H9 (cell line): ENCODE measurements around the gene WDR43. TPM values are rescaled to one million over a fixed set of nuclear protein-coding genes. Genes with fewer than 3 reads are reported as not detected.

Source experiments
- DNase-seq: peaks from one replicate; pipeline ENCODE4 v3.0.0-alpha.2; 2017
- H2AFZ ChIP-seq: one replicate; pipeline ENCODE4 v1.6.1; 2013; ENCODE audit warnings: mild to moderate bottlenecking, low read length, control low read depth, moderate library complexity
- H2AK5ac ChIP-seq: 2 replicates; pipeline ENCODE4 v1.6.1; 2013; ENCODE audit warnings: low read length, control low read depth, mixed read lengths; ENCODE audit not compliant: insufficient read length
- H2BK120ac ChIP-seq: one replicate; pipeline ENCODE4 v1.6.1; 2013; ENCODE audit warnings: low read depth, mild to moderate bottlenecking, low read length, control low read depth, inconsistent platforms; ENCODE audit not compliant: poor library complexity, severe bottlenecking
- H2BK12ac ChIP-seq: 2 replicates; pipeline ENCODE4 v1.6.1; 2013; ENCODE audit warnings: low read length, control low read depth, mixed read lengths, low read depth; ENCODE audit not compliant: insufficient read length
- H2BK15ac ChIP-seq: 2 replicates; pipeline ENCODE4 v1.6.1; 2013; ENCODE audit warnings: low read depth, low read length, control low read depth
- H2BK20ac ChIP-seq: one replicate; pipeline ENCODE4 v1.6.1; 2013; ENCODE audit warnings: low read depth, mild to moderate bottlenecking, low read length, control low read depth, inconsistent platforms; ENCODE audit not compliant: poor library complexity, severe bottlenecking
- H2BK5ac ChIP-seq: 2 replicates; pipeline ENCODE4 v1.6.1; 2013; ENCODE audit warnings: low read length, control low read depth, mixed read lengths; ENCODE audit not compliant: insufficient read length
- H3K14ac ChIP-seq: 2 replicates; pipeline ENCODE4 v1.6.1; 2013; ENCODE audit warnings: low read length, control low read depth; ENCODE audit not compliant: insufficient read depth
- H3K18ac ChIP-seq: 2 replicates; pipeline ENCODE4 v1.6.1; 2013; ENCODE audit warnings: low read depth, mild to moderate bottlenecking, mixed read lengths, low read length, control low read depth; ENCODE audit not compliant: insufficient read length
- H3K23ac ChIP-seq: 2 replicates; pipeline ENCODE4 v1.6.1; 2013; ENCODE audit warnings: low read length, control low read depth, mixed read lengths, low read depth; ENCODE audit not compliant: insufficient read length
- H3K23me2 ChIP-seq: 2 replicates; pipeline ENCODE4 v1.6.1; 2013; ENCODE audit warnings: low read depth, mild to moderate bottlenecking, mixed read lengths, low read length, control low read depth; ENCODE audit not compliant: insufficient read length, poor library complexity, severe bottlenecking
- H3K27ac ChIP-seq: 2 replicates; pipeline ENCODE4 v1.5.1; 2013; ENCODE audit warnings: low read length, control low read depth, mixed read lengths, low read depth; ENCODE audit not compliant: insufficient read length
- H3K27me3 ChIP-seq: 2 replicates; pipeline ENCODE4 v1.6.1; 2013; ENCODE audit warnings: low read length, control low read depth, inconsistent platforms; ENCODE audit not compliant: insufficient read depth
- H3K4ac ChIP-seq: 2 replicates; pipeline ENCODE4 v1.6.1; 2013; ENCODE audit warnings: low read depth, mild to moderate bottlenecking, control low read depth, inconsistent platforms, low read length, moderate library complexity
- H3K4me1 ChIP-seq: 2 replicates; pipeline ENCODE4 v1.6.1; 2013; ENCODE audit warnings: low read length, control low read depth, inconsistent platforms; ENCODE audit not compliant: insufficient read depth
- H3K4me2 ChIP-seq: 2 replicates; pipeline ENCODE4 v1.6.1; 2013; ENCODE audit warnings: low read length, control low read depth, mixed read lengths; ENCODE audit not compliant: insufficient read length, insufficient read depth
- H3K56ac ChIP-seq: 2 replicates; pipeline ENCODE4 v1.6.1; 2013; ENCODE audit warnings: low read depth, mild to moderate bottlenecking, mixed read lengths, low read length, control low read depth; ENCODE audit not compliant: insufficient read length
- H3K79me1 ChIP-seq: 2 replicates; pipeline ENCODE4 v1.6.1; 2013; ENCODE audit warnings: low read depth, mild to moderate bottlenecking, moderate library complexity, low read length, control low read depth, inconsistent platforms; ENCODE audit not compliant: insufficient read depth, poor library complexity, severe bottlenecking
- H3K79me2 ChIP-seq: 2 replicates; pipeline ENCODE4 v1.6.1; 2013; ENCODE audit warnings: low read length, control low read depth, inconsistent platforms; ENCODE audit not compliant: insufficient read depth
- H3K9ac ChIP-seq: 2 replicates; pipeline ENCODE4 v1.6.1; 2013; ENCODE audit warnings: low read length, control low read depth, mixed read lengths; ENCODE audit not compliant: insufficient read length; ENCODE audit errors: extremely low read depth
- H3K9me3 ChIP-seq: one replicate; pipeline ENCODE4 v1.6.1; 2013; ENCODE audit warnings: low read depth, low read length, inconsistent platforms; ENCODE audit not compliant: control insufficient read depth
- H3T11ph ChIP-seq: one replicate; pipeline ENCODE4 v1.6.1; 2013; ENCODE audit warnings: mild to moderate bottlenecking, low read length, control low read depth, inconsistent platforms
- H4K20me1 ChIP-seq: one replicate; pipeline ENCODE4 v1.6.1; 2013; ENCODE audit not compliant: control insufficient read depth, insufficient read length, insufficient read depth
- H4K5ac ChIP-seq: 2 replicates; pipeline ENCODE4 v1.6.1; 2013; ENCODE audit warnings: low read depth, mild to moderate bottlenecking, mixed read lengths, low read length, control low read depth; ENCODE audit not compliant: insufficient read length
- H4K8ac ChIP-seq: replicated peaks from 2 replicates; pipeline ENCODE4 v1.6.1; 2013; ENCODE audit warnings: low read length, control low read depth, mixed read lengths, low read depth; ENCODE audit not compliant: insufficient read length
- H4K91ac ChIP-seq: 2 replicates; pipeline ENCODE4 v1.6.1; 2013; ENCODE audit warnings: low read depth, mild to moderate bottlenecking, moderate library complexity, mixed read lengths, low read length, control low read depth; ENCODE audit not compliant: insufficient read length
- H3K27ac Mint-ChIP-seq, 3 experiments: 2 replicates in 2 of 3; 3 replicates in 1 of 3; pipeline ENCODE4 v1.8.0; 2020 to 2021; ENCODE audit warnings: mixed read lengths in 3 of 3, mild to moderate bottlenecking in 1 of 3, moderate library complexity in 1 of 3
- H3K27me3 Mint-ChIP-seq: 2 replicates; pipeline ENCODE4 v1.8.0; 2021; ENCODE audit warnings: low read depth, mild to moderate bottlenecking, moderate library complexity, mixed read lengths
- H3K36me3 Mint-ChIP-seq, 3 experiments: 2 replicates in 2 of 3; 3 replicates in 1 of 3; pipeline ENCODE4 v1.8.0; 2020 to 2021; ENCODE audit warnings: low read depth in 3 of 3, mixed read lengths in 3 of 3; ENCODE audit not compliant: insufficient read depth in 1 of 3
- H3K4me1 Mint-ChIP-seq, 2 experiments: 2 replicates each; pipeline ENCODE4 v1.8.0; 2020; ENCODE audit warnings: mixed read lengths in 2 of 2
- H3K4me3 Mint-ChIP-seq, 2 experiments: 2 replicates in 1 of 2; 3 replicates in 1 of 2; pipeline ENCODE4 v1.8.0; 2020 to 2021; ENCODE audit warnings: mild to moderate bottlenecking in 2 of 2, mixed read lengths in 2 of 2, moderate library complexity in 1 of 2
- H3K9me3 Mint-ChIP-seq, 2 experiments: 2 replicates in 1 of 2; 3 replicates in 1 of 2; pipeline ENCODE4 v1.8.0; 2020; ENCODE audit warnings: mild to moderate bottlenecking in 2 of 2, mixed read lengths in 2 of 2, moderate library complexity in 1 of 2
- WGBS: extraction: QIAGEN DNeasy Blood & Tissue Kit; methylation state at CpG from one replicate; pipeline ENCODE4 v1.1.7; 2013; ENCODE audit warnings: missing lambda C conversion rate, low lambda C conversion rate, mixed read lengths; ENCODE audit not compliant: insufficient read length; ENCODE audit errors: extremely low coverage; 5-methylcytosine and 5-hydroxymethylcytosine counted together
- total RNA-seq: library from RNA; stranded (reverse); gene quantifications from 2 replicates; pipeline ENCODE4 v1.2.1, GENCODE V29; 2021
- TF ChIP-seq, protein P1 (sequence below): fragments of 200-600 bp; sonication (generic); conservative IDR thresholded peaks from 3 replicates; pipeline ENCODE4 v1.8.0; 2021; ENCODE audit warnings: antibody characterized with exemption, mild to moderate bottlenecking

WDR43 gene
- total RNA-seq, 1 experiment from 2014 or later = 186 TPM

GRCh38 chr2:28902584-28902983, 8.1 kb downstream of the WDR43 start:
- H3K9ac ChIP-seq = no peak overlapping the region
- H2BK120ac ChIP-seq = no peak overlapping the region

More at GRCh38 chr2:28902584-28902983, 8.1 kb downstream of the WDR43 start:
- H2BK12ac ChIP-seq = no peak overlapping the region
- H2AK5ac ChIP-seq = no peak overlapping the region
- no peak overlapping the region for H2AFZ ChIP-seq
- H3K36me3 Mint-ChIP-seq = peaks cover 45 to 54% (median 49%) of the 10 kb centered on the region in 3 experiments; a peak in 6 of 7 replicates
- H2BK5ac ChIP-seq = no peak overlapping the region
- no peak overlapping the region for H3K18ac ChIP-seq
- H3K4me1 ChIP-seq = peaks cover 2% of the 10 kb centered on the region; the same call in 1 of the 2 replicates
- no peak overlapping the region for H3K4me2 ChIP-seq
- no peak overlapping the region for H3K4me3 Mint-ChIP-seq
- no peak overlapping the region for H4K91ac ChIP-seq
- no peaks in the 10 kb centered on the region for H3K9me3 Mint-ChIP-seq
- no peak overlapping the region for H2BK15ac ChIP-seq
- peaks cover 74% of the 10 kb centered on the region for H3K79me2 ChIP-seq
- no peaks in the 10 kb centered on the region for H4K20me1 ChIP-seq
- H3K23ac ChIP-seq = no peak overlapping the region
- no peaks in the 10 kb centered on the region for H3K27me3 ChIP-seq
- DNase-seq = no peak
- H3K27me3 Mint-ChIP-seq = no peaks in the 10 kb centered on the region
- H3K4me1 Mint-ChIP-seq = peaks cover 13 to 19% of the 10 kb centered on the region in 2 experiments
- H3K27ac Mint-ChIP-seq = no peak overlapping the region; a peak in 1 of 7 replicates
- H3K9me3 ChIP-seq = no peaks in the 10 kb centered on the region
- no peak overlapping the region for H3T11ph ChIP-seq
- WGBS = no CpG with 5 or more reads among the region's 3 CpGs
- H3K4ac ChIP-seq = no peak overlapping the region
- H3K56ac ChIP-seq = no peak overlapping the region
- H3K23me2 ChIP-seq = no peaks in the 10 kb centered on the region
- no peak overlapping the region for H3K14ac ChIP-seq
- H3K27ac ChIP-seq = no peak overlapping the region
- no peak overlapping the region for H4K5ac ChIP-seq
- no peak overlapping the region for H2BK20ac ChIP-seq
- peaks cover 2% of the 10 kb centered on the region for H3K79me1 ChIP-seq
- TF ChIP-seq, protein P1, sequence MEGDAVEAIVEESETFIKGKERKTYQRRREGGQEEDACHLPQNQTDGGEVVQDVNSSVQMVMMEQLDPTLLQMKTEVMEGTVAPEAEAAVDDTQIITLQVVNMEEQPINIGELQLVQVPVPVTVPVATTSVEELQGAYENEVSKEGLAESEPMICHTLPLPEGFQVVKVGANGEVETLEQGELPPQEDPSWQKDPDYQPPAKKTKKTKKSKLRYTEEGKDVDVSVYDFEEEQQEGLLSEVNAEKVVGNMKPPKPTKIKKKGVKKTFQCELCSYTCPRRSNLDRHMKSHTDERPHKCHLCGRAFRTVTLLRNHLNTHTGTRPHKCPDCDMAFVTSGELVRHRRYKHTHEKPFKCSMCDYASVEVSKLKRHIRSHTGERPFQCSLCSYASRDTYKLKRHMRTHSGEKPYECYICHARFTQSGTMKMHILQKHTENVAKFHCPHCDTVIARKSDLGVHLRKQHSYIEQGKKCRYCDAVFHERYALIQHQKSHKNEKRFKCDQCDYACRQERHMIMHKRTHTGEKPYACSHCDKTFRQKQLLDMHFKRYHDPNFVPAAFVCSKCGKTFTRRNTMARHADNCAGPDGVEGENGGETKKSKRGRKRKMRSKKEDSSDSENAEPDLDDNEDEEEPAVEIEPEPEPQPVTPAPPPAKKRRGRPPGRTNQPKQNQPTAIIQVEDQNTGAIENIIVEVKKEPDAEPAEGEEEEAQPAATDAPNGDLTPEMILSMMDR = no peak
- no peak overlapping the region for H4K8ac ChIP-seq
